Measurements from ENCODE around the gene ABCA4.
"Not testable (repeated sequence)": the region's sequence is repeated elsewhere in the genome, so short reads cannot be mapped to it uniquely, and the experiment has no call there.

The ABCA4 gene

DNA sequence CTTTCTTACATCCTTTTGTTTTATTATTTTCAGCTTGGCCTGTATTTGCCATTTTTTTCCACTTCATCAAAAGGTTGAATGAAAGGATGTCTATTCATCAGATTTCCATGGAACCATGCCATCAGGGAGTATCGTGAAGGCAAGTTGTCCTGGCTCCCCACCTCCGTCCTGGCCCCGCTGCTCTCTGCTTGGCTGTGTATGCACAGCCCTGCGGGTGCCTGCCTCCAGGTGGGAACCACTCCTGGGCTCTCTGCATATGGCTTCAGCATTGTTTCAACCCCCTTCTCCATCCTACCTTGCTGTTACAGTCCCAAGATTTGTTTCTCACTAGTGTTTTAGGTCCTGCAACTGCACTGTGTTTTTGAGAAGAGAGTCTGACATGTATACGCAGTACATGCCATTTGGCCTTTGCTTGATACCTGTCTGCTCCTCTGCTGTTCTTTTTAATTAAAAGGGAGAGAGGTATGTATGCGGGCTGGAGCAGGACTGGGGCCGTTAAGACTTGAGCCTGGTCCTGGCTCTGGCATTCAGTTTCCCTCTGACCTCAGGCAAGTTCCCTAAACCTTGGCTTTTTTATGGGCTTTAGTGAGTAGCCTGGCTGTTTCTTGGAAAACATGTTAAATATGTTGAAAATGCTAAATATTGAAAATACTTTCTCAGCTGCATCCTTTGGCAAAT, 141.8 kb downstream of the ABCA4 start:
- DNase-seq (ENCODE audit: low spot score): no peak

DNA sequence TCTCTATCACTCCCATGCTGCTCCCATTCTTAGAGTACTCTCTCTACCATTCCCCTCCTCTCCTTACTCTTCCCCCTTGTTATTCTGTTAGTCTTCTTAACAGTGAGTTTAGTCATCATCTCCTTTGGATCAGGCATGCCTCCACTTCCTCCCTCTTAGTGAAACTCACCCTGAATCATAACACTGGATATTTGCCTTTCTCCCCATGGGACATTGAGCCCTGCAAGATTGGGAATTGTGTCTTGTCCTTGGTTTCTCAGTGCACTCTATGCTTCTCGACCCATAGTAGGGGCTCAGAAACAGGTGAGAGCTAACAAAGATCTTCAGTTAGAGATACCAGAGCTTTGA, 143.4 kb downstream of the ABCA4 start:
- no peak for DNase-seq (ENCODE audit: low spot score)

DNA sequence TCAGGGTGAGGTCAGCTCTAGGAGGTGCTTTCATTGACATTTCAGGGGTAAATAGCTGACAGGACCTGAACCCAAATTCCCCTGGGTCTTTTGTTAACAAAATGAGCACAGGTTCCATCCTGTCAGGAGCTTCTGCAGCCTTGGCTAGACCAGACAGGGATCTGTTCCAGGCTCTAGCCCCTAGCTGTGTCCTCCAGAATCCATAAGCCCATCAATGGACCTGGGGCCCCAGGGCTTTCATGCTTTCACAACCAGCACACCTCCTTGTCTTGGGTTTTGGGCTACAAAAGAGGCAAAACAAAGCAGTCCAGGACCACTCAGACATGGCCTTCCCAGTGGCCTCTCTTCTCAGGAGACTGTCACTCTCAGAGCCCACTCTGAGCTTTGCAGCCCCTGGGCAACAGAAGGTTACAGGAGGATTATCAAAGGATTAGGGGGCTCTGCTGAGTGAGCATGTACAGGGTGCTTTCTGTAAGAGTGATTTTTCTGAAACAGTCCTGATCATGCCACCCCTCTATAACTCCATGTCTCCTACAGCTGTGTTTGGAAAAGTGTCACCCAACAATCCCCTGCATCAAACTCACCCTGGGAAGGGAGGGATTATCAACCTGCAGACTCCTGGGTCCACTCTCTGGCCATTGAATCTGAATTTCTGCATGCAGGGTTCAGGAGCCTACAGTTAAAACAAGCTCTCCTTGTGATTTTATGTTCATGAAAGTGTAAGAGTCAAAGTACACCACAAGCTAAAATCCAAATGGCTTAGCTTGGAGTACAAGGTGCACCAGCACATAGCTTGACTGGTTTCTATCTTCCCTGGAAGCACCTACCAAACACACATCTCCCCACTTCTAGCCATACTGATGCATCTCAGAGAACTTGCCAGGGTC, 144.0 kb downstream of the ABCA4 start:
- no peak for DNase-seq (ENCODE audit: low spot score)

DNA sequence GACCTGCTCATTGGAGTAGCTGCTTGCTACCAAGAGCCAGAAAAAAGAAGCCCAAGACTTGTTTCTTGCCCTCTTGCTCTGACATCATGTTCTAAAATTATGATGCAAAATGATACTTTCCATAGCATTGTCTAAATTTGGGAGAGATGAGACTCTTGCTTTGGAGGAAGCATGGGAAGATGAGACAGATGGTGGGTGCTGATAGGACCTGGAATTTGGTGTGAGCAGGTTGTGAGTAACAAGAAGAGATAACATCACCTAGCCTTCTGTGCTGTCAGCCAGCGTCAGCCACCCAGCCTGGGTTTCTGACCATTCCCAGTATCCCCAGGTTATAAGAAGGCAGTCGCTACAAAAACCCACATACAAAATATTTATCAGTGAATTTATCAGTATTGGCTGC, 144.7 kb downstream of the ABCA4 start:
- DNase-seq (ENCODE audit: low spot score): no peak

DNA sequence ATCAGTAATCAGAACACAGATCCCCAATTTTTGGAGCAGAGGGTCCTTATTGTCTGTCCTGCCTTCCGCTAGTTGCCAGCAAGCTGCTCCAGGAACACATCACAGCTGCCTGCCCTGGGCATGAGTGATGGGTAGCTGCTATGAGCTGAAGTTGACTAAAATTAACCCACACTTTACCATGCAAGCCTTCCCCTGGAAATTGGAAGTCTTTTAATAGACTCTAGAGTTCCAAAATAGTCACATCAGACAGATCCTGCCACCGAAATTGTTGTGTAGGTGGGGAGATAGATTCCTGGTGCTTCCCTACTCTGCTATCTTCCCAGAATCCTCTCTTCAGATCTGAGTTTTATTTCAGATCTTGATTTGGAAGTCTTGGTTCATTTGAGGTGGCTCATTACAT, 148.6 kb downstream of the ABCA4 start:
- DNase-seq (ENCODE audit: low spot score): no peak

DNA sequence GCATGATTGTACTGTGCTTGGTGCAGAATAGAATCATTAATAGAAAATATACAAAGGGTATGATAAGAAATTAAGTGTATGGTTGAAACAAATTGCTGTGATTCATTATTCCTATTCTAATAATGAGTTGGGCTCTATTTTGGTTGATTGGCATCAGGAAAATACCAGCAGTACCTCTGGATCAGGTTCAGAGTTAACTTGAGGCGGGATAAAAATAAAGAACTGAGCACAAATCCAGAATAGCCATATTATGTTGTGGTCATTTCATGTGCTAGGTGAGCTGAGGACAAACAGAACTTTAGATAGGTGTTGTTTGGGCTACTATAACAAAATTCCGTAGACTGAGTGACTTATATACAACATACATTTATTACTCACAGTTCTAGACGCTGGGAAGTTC, 151.1 kb downstream of the ABCA4 start:
- DNase-seq (ENCODE audit: low spot score): no peak

DNA sequence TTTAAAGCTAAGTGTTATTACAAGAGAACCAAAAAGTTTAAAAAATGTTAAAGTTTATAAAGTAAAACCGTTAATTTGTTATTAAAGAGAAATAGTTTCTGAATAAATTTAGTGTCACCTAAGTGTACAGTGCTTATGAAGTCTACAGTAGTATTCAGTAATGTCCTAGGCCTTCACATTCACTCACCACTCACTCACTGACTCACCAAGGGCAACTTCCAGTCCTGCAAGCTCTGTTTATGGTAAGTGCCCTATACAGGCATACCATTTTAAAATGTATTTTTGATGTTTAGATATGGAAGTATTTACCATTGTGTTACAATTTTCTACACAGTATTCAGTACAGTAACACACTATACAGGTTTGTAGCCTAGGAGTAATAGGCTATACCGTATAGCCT, 151.6 kb downstream of the ABCA4 start:
- no peak for DNase-seq (ENCODE audit: low spot score)

DNA sequence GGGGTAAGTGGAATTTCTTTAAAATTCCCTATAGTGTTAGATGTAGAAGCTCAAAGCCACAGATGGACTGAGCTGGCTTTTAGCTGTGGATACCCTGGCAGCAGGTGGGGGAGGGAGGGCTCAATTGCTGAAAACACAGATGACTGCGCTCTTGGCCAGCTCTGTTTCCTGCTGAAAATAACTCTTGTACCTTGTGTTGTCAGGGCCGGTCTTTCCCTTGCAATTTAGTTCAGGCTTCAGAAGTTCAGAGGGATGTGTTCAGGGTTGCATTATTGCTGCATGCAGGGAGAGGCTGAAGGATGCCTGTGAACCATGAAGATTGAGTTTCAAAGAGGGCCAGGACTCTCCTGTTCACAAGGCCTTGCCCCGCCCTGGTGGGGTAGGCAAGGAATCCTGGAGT, 153.6 kb downstream of the ABCA4 start:
- no peak for DNase-seq (ENCODE audit: low spot score)

DNA sequence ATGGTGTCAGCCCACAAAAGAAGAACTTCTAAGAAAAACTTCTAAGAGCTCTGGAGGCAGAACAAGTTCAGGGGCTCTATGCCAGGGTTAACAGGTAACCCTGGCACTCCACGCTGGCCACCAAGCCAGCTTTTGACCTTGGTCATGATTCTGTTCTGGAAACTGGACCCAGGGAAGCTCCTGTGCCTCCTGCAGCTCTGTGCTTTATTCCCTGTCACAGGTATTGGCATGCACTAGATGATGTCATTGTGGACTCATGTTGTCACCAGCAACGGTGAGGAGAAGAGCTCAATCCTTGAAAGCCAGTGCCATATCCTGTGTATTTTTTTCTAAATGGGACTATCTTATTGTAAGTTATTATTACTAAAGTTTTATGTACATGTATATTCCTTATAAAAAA, 155.1 kb downstream of the ABCA4 start:
- no peak for DNase-seq (ENCODE audit: low spot score)

DNA sequence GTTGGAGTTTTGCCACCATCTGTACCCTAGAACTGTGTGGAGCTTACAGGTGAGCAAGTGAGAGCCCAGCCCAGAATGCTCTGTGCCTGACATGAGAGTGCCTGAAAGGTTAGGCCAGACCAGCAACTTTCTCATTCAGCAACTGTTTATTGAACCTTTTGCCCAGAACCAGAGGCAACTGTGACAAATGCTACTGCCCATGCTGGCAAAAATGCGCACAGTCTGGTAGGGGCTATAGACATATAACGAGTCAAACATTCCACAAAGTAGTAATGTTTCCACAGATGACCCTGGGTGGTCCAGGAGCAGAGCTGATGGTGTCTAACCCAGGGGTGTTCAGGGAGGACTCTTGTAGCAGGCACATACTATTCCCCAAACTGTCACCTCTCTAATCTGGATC, 155.7 kb downstream of the ABCA4 start:
- no peak for DNase-seq (ENCODE audit: low spot score)

DNA sequence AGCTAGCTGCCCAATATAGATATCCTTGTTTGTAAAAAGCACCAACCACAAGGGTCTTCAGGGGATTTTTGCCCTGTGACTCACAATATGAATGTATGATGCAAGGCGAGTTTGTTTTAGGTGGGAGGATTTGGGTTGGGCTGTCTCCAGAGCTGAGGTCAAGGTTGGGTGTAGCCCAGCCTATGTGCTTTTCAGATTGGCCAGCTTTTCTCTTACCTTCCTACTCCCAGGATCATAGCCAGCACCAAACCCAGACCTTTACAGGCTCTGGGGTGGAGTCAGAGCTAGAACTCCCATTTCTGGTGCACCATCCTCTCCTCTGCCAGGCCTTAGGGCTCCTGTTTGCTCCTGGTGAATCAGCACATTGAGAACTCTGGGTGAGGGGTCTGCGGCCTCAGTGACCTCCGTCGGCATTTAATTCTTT, 156.2 kb downstream of the ABCA4 start:
- no peak for DNase-seq (ENCODE audit: low spot score)

DNA sequence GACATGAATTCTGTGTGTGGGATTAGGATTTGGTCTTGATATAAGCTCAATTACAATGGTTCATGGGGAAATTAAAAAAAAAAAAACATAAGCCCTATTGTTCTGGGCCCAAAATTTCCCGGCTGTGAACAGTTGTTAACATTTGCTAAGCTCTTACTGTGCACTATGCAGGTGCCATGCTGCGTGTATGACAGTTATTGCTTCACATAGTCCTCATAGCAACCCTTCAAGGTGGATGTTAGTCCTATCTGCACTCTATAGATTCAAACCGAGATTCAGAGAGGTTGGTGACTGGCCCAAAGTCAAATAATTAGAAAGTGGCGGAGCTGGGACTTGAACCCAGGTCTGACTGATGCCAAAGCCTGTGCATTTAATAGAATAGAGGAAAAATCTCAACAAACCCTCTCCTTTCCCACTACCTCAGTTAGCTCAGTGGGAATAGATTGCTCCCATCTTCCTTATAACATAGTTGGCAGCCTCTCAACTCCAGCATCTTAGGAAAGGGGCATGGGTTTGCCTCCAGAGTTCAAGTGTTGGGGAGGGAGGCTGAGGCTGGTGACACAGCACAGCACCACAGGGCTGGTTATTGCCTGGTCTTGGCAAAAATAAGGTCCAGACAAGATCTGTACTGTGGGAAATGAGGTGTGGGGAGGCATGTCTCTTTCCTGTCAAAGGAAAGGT, 156.7 kb downstream of the ABCA4 start:
- DNase-seq (ENCODE audit: low spot score): no peak

DNA sequence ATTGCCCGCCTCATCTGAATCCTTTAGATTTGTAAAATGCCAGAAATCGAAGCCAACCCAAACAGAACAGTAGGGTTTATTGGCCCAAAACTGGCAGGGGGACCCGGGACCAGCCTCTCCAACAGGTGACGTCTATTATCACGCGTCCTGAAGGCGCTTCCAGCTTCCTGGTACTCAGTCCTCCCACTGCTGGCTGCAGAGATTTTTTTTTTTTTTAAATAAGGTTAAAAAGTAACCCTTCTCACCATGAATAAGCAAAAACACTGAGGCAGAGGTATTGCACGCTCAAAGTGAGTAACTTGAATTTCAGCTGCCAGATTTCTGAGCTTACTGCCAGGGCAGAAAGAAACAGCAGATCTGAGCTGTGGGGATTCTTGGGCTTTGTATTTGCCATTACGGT, 157.4 kb downstream of the ABCA4 start:
- no peak for DNase-seq (ENCODE audit: low spot score)

DNA sequence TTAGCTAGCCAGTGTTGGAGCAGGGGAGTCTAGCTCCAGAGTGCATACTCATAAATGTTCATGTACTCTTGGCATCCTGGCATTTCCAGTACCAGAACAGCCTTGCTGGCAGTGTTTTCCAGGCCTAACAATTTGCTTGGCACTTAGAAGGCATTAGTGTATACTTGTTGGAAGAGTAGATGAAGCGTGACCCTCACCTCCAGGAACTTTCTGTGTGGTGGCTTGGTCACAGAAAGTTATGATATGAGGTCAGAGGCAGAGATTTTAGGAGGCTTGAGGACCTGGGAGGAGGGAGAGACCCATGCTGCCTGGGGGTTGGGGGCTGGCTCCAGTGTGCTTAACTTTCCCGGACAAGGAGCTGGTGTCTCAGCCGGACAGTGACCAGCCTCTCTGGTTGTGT, 159.0 kb downstream of the ABCA4 start:
- DNase-seq (ENCODE audit: low spot score): no peak

DNA sequence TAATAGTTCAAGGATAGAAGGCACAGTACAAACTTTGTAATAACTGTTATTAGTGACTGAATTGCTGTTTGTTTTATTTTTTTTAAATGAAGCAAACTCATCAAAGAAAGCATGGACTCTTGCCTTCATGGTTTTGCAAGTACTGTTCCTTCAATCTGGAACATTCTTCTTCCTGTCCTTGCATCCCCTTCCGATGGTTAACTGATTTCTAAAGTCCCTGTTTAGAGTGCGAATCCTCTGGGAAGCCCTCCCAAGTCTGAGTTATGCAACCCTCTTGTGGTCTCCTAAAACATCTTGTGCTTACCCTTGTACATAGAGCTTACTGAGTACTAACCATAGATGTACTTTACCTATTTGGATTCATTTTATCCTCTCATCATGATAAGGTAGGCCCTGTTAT, 159.5 kb downstream of the ABCA4 start:
- DNase-seq (ENCODE audit: low spot score): no peak

DNA sequence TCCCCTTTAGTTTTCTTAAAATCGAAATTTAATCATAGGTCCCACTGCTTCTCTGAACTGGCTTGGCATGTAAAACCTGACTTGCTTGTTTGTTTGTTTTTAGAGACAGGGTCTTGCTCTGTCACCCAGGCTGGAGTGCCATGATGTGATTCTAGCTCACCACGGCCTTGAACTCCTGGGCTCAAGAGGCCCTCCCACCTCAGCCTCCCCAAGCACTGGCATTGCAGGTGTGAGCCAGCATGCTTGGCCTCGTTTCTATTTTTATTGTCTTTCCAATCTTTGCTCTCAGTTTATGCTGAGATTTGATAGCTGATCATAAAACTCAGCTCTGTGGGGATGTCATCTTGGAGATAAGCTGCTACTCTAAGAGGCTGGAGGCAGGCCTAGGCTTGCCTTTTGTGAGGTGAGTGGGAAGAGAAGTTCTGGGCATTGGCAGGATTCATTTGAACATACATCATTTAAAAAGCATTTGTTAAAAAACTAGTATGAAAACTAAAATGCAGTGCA, 160.3 kb downstream of the ABCA4 start:
- no peak for DNase-seq (ENCODE audit: low spot score)

DNA sequence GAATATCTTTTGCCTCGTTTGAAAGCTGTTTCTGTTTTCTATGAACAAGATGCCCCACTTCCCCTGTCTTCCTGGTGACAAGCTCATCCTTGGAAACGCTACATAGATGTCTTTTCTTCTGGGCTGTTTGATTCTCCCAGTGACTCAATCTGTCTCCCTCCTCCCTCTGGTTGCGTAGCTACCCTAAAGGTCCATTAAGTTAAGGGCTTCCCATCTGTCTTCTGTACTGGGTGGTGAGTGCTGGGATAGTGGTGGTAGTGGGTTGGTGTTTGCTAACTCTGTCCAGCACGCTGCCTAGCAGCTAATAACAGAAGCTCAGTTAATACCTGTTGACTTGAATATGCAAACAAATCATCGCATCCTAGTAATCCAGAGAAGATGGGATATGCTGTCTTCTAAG, 161.5 kb downstream of the ABCA4 start:
- no peak for DNase-seq (ENCODE audit: low spot score)

DNA sequence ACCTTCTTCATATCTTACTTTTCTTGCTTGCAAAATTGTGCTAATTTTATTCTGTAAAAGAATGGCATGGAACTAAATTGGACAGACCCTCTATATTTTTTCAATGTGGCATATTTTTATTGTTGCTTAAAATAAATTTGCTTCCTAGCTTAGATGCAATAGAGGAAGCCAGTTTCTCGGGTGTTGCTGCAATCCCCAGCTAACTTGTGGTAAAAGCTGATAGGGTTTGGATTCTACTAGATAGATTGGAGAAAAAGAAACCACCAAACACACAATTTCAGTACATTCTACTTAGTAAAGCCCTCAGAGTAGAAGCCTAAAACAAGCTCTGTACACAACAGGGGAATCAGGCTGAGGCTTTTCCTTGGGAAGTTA, 162.2 kb downstream of the ABCA4 start:
- DNase-seq (ENCODE audit: low spot score): no peak

DNA sequence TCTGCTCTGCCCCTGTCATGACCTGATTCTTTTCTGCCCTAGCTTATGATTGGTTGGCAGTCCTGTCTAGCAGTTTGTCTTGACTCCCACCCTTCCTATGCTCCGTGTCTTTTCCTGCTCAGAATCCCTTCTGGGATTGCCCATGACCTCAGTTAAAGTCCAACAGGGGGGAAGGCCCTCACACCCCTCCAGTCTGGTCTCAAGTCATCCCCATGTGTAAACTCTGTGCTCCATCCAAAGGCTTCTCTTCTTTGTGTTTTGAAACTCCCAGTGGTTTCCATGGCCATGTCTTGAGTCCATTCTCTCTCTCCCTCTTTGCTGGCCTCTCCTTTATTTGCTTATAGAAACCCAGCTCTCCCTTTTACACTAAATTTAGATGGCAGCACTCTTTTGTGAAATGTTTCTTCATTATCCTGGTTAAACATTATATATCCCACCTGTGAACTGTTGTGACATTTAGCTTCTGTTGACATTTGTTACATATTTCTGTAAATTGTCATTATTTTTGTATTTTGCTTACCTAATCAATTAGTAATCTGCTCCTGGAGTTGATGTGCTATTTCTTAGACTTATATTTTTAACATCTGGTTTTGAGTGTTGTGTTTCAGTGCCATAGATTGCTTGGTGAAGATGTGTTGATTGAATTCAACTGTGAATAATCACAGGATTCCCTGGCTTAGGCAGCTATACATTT, 162.8 kb downstream of the ABCA4 start:
- DNase-seq (ENCODE audit: low spot score): no peak

DNA sequence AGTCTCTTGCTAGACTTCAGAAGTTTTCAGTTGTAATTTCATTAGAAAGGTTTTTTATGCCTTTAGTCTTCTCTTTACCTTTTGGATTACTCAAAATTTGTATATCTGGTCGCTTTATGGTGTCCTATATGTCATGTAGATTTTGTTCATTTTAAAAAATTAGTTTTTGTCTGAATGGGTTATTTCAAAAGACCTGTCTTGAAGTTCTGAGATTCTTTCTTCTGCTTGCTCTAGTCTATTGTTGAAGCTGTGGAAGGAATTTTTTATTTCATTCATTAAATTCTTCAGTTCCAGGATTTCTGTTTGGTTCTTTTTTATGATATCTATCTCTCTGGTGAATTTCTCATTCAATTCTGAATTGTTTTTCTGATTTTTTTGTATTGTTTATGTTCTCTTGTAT, 165.2 kb downstream of the ABCA4 start:
- no peak for DNase-seq (ENCODE audit: low spot score)

DNA sequence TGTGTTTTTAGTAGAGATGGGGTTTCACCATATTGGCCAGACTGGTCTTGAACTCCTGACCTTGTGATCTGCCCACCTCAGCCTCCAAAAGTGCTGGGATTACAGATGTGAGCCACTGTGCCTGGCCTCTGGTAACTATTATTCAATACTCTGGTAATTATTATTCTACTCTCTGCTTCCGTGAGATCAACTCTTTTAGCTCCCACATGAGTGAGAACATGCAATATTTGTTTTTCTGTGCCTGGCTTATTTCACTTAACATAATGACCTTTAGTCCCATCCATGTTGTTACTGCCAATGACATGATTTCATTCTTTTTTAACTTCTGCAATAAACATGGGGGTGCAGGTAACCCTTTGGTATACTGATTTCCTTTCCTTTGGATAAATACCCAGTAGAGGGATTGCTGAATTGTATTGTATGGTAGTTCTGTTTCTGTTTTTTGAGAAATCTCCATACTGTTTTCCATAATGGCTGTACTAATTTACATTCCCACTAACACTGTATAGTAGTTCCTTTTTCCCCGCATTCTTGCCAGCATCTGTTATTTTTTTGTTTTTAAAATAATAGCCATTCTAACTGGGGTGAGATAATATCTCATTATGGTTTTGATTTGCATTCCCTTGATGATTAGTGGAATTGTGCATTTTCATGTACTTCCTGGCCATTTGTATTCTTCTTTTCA, 173.8 kb downstream of the ABCA4 start:
- not testable (repeated sequence) for DNase-seq (ENCODE audit: low spot score)
